Panc1 (cell line): Measurements from ENCODE around the gene CCSAP.

Experiments used
- POLR2AphosphoS5 ChIP-seq: IDR thresholded peaks from 2 replicates; pipeline ENCODE4 v1.6.1; 2012; ENCODE audit warnings: mild to moderate bottlenecking, low read depth, low read length, moderate library complexity
- TCF7L2 ChIP-seq: IDR thresholded peaks from 2 replicates; pipeline ENCODE4 v1.6.1; 2011; ENCODE audit warnings: mild to moderate bottlenecking, low read depth, low read length, inconsistent platforms

- TF ChIP-seq TCF7L2 (no peak), POLR2AphosphoS5 (no peak)
These were observed 12.8 kb upstream of the CCSAP start for GRCh38 chr1:229355661-229356060.
